Endodermal cell (in vitro differentiated cells): ENCODE results near the gene NUB1. TPM values are rescaled to one million over a fixed set of nuclear protein-coding genes. Genes with fewer than 3 reads are reported as not detected.
A peak's percentile ranks its signal among the peaks of the same experiment; 100 is the strongest.

ENCODE experiments used
- DNase-seq: peaks from one replicate; pipeline ENCODE4 v3.0.0-alpha.2; 2017
- H3K27ac ChIP-seq: 2 replicates; pipeline ENCODE4 v1.5.1; 2013; ENCODE audit warnings: mild to moderate bottlenecking, low read depth, low read length, moderate library complexity
- H3K27me3 ChIP-seq: 2 replicates; pipeline ENCODE4 v1.6.1; 2013; ENCODE audit warnings: mild to moderate bottlenecking, low read length, moderate library complexity; ENCODE audit not compliant: insufficient read depth, control insufficient read depth, poor library complexity, severe bottlenecking
- H3K36me3 ChIP-seq: 2 replicates; pipeline ENCODE4 v1.7.0; 2013; ENCODE audit warnings: mild to moderate bottlenecking, low read length, moderate library complexity; ENCODE audit not compliant: control insufficient read depth, insufficient read depth
- H3K4me1 ChIP-seq: one replicate; pipeline ENCODE4 v1.7.0; 2013; ENCODE audit warnings: low read length; ENCODE audit not compliant: control insufficient read depth, insufficient read depth
- H3K4me3 ChIP-seq: 2 replicates; pipeline ENCODE4 v1.5.1; 2013; ENCODE audit warnings: mild to moderate bottlenecking, low read length, moderate library complexity
- H3K9ac ChIP-seq: 2 replicates; pipeline ENCODE4 v1.6.1; 2013; ENCODE audit warnings: mild to moderate bottlenecking, low read length, moderate library complexity; ENCODE audit not compliant: poor library complexity, severe bottlenecking; ENCODE audit errors: extremely low read depth
- H3K9me3 ChIP-seq: 2 replicates; pipeline ENCODE4 v1.6.1; 2013; ENCODE audit warnings: mild to moderate bottlenecking, low read length, moderate library complexity; ENCODE audit not compliant: control insufficient read depth
- H3K27ac Mint-ChIP-seq: 2 replicates; pipeline ENCODE4 v1.8.0; 2020; ENCODE audit warnings: mixed read lengths
- H3K27me3 Mint-ChIP-seq: 2 replicates; pipeline ENCODE4 v1.8.0; 2021; ENCODE audit warnings: mild to moderate bottlenecking, mixed read lengths; ENCODE audit not compliant: insufficient read depth
- H3K36me3 Mint-ChIP-seq: 2 replicates; pipeline ENCODE4 v1.8.0; 2020; ENCODE audit warnings: low read depth, mixed read lengths
- H3K4me1 Mint-ChIP-seq: 2 replicates; pipeline ENCODE4 v1.8.0; 2020; ENCODE audit warnings: mixed read lengths
- H3K4me3 Mint-ChIP-seq: 2 replicates; pipeline ENCODE4 v1.8.0; 2020; ENCODE audit warnings: mild to moderate bottlenecking, moderate library complexity, mixed read lengths
- H3K9me3 Mint-ChIP-seq: 2 replicates; pipeline ENCODE4 v1.8.0; 2020; ENCODE audit warnings: mild to moderate bottlenecking, mixed read lengths
- CTCF ChIP-seq: fragments of 200-600 bp; sonication (generic); conservative IDR thresholded peaks from 2 replicates; pipeline ENCODE4 v1.5.0; 2021; ENCODE audit warnings: antibody characterized with exemption, mild to moderate bottlenecking
- WGBS, 2 experiments: methylation state at CpG; one replicate each; pipeline versions ENCODE4 v1.1.5 to v1.1.7; 2013; ENCODE audit warnings: missing lambda C conversion rate in 2 of 2, mixed read lengths in 1 of 2; ENCODE audit not compliant: insufficient coverage in 1 of 2, insufficient read length in 1 of 2; 5-methylcytosine and 5-hydroxymethylcytosine counted together
- total RNA-seq, 2 donors: library from RNA; stranded (reverse); fragmentation: NEBNext Ultra II Directional in 1 of 2; extraction: Animal tissue kit (Norgen Biotek cat#: 25700) in 1 of 2; gene quantifications; 2 replicates in 1 of 2; 3 replicates in 1 of 2; pipeline ENCODE4 v1.2.1, GENCODE V29; 2021

Gene NUB1
- total RNA-seq, 2 donors from 2014 or later, result 50.2 to 64.7 TPM

GRCh38 chr7:151399906-151400305 is 58.3 kb downstream of the NUB1 start:
- H3K9me3 ChIP-seq, result no peaks in the 10 kb centered on the region
- Mint-ChIP-seq H3K27ac (peak overlapping the region; percentile 10), H3K4me1 (peaks cover 3% of the 10 kb centered on the region), H3K4me3 (no peak overlapping the region), H3K9me3 (peaks cover 2% of the 10 kb centered on the region), H3K27me3 (no peaks in the 10 kb centered on the region), H3K36me3 (peaks cover 49% of the 10 kb centered on the region)
- no peak overlapping the region for H3K9ac ChIP-seq
- no peaks in the 10 kb centered on the region for H3K4me1 ChIP-seq
- H3K4me3 ChIP-seq, result no peak overlapping the region
- no peak for DNase-seq
- peaks cover 23% of the 10 kb centered on the region for H3K36me3 ChIP-seq
- no peak for TF ChIP-seq CTCF
- no peaks in the 10 kb centered on the region for H3K27me3 ChIP-seq
- no peak overlapping the region for H3K27ac ChIP-seq
- 94 to 97% methylated on average over 10 to 14 of the region's 14 CpGs for WGBS, 2 experiments

- H3K9me3 Mint-ChIP-seq, result peaks cover 2% of the 10 kb centered on the region
- H3K36me3 Mint-ChIP-seq, result peaks cover 49% of the 10 kb centered on the region
- no peaks in the 10 kb centered on the region for H3K4me1 ChIP-seq
- peak; percentile 33 for DNase-seq
- no peak overlapping the region for H3K4me3 ChIP-seq
- no peak for TF ChIP-seq CTCF
- no peaks in the 10 kb centered on the region for H3K27me3 Mint-ChIP-seq
- no peaks in the 10 kb centered on the region for H3K27me3 ChIP-seq
- H3K4me1 Mint-ChIP-seq, result peaks cover 5% of the 10 kb centered on the region
- H3K9ac ChIP-seq, result no peak overlapping the region
- H3K27ac ChIP-seq, result no peak overlapping the region
- H3K9me3 ChIP-seq, result no peaks in the 10 kb centered on the region
- no peak overlapping the region for H3K27ac Mint-ChIP-seq
- no peak overlapping the region for H3K4me3 Mint-ChIP-seq
- WGBS, 2 experiments, result 85% methylated on average over 14 of the region's 14 CpGs
- peaks cover 21% of the 10 kb centered on the region for H3K36me3 ChIP-seq
Measured at GRCh38 chr7:151400626-151401315, 59.2 kb downstream of the NUB1 start.

GRCh38 chr7:151402029-151402835 is 60.6 kb downstream of the NUB1 start:
- Histone ChIP-seq H3K36me3 (peaks cover 30% of the 10 kb centered on the region), H3K4me1 (peaks cover 1% of the 10 kb centered on the region), H3K9ac (no peak overlapping the region), H3K9me3 (no peaks in the 10 kb centered on the region), H3K4me3 (no peak overlapping the region), H3K27ac (no peak overlapping the region), H3K27me3 (no peaks in the 10 kb centered on the region)
- H3K4me1 Mint-ChIP-seq, result peaks cover 13% of the 10 kb centered on the region
- WGBS, 2 experiments, result 81 to 89% methylated on average over 10 to 16 of the region's 16 CpGs
- H3K27ac Mint-ChIP-seq, result no peak overlapping the region
- peak; percentile 41 for DNase-seq
- TF ChIP-seq CTCF, result peak; percentile 15
- peaks cover 55% of the 10 kb centered on the region for H3K36me3 Mint-ChIP-seq
- H3K4me3 Mint-ChIP-seq, result no peak overlapping the region
- peaks cover 2% of the 10 kb centered on the region for H3K9me3 Mint-ChIP-seq
- no peaks in the 10 kb centered on the region for H3K27me3 Mint-ChIP-seq
